Stimulated activated CD4-positive, alpha-beta T cell treated with anti-CD3 and anti-CD28 coated beads, Interleukin-4, amount 100 ng/mL, for 24 hours (primary cell): ENCODE results near the gene IL12B.
"Not testable (repeated sequence)": the region's sequence is repeated elsewhere in the genome, so short reads cannot be mapped to it uniquely, and the experiment has no call there.

Source experiments
- DNase-seq: peaks from one replicate; pipeline ENCODE4 v3.0.0-alpha.2; 2020

The IL12B gene

DNA sequence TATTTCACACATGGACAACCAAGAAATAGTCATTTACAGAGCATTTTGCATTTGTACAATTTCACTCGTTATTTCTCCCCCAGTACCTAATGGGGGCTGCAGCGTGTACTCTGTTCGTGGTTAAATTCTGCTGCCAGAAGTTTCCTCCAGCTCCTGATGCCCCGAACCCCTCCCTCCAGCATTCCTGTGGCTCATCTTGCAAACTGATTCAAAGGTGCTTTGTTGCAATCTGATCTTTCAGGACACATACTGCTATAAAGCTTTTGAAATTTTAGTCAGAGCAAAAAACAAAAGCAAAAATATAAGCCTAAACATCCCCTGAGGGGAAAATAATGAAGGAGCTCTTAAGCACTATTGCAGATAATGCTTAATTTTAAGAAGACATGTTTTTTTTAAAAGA, 39.5 kb downstream of the IL12B start:
- no peak for DNase-seq

DNA sequence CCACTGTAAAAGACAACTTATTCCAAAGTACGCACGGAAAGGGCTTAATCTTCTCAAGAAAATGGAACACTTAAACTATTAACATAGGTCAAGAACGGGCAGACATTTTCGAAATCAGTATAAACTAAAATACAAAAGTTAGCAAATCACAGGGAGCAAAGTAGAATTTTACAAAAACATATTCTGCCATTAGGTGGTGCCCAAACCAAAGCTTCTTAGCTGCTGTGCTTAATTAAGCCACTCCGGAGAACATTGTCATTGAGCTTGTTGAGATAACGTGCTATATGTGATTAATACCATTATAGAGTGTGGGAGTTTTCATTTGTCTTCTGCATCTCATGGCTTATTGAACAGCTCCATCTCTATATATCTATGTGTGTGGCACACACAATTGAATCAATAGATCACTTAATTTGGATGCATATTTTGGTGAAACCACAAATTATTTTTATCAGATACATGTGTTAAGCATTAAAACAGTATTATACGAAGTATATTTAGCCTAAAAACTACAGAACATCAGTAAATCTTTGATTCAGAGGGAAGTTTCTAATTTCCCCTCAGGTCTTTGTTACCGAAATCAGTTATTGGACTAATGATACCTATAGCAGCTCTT, 43.8 kb downstream of the IL12B start:
- DNase-seq = peak; percentile 24

DNA sequence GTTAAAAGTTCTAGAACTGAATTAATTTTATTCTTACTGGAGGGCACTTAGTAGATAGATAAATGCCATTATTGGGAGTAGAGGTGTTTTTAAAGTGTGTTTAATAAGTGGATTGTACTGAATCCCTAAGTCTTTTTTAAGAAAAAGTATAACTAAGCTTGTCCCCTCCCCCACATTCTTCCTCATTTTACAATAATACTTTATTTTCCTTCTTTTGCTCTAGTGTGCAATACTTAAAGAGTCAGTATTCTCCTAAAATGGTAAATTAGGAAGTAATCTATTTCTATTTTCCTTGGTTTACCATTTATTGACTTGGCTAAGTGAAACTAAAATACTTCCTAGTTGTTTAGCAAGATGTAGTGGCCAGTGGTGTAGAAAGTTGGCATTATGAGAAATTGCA, 55.6 kb downstream of the IL12B start:
- no peak for DNase-seq

DNA sequence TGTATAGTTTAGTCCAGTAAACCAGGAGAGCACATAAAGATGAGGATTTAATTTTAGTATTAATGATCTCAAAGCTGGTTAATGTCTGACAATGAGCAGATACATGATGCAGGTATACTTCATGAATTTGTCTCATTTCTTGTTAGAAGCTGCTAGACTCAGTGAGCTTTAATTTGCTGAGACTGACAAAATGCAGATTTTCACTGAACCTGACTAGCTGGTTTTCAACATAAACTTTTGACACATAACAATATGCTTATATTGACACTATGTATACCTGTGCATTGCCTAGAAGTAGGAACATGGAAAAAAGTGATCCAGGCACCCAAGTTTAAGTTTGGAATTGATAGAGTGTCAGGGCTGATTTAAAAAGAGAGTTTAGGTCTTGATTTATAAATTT, 56.4 kb downstream of the IL12B start:
- no peak for DNase-seq

DNA sequence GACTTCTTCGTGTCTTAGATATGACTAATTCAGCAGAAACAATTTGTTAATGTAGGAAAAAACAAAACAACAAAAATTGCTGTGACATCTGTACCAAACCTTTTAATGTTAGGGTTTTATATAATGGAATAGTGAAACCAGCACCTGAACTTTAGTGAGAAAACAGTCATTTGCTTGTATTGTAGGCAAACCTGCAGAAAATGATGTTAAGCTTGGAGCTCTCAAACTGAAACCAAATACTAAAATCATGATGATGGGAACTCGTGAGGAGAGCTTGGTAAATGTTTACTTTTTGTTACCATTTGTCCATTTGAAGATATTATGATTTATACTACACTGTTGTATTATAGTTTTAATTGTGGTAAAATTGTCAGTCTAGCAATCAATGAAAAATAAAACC, 60.6 kb downstream of the IL12B start:
- DNase-seq = no peak

DNA sequence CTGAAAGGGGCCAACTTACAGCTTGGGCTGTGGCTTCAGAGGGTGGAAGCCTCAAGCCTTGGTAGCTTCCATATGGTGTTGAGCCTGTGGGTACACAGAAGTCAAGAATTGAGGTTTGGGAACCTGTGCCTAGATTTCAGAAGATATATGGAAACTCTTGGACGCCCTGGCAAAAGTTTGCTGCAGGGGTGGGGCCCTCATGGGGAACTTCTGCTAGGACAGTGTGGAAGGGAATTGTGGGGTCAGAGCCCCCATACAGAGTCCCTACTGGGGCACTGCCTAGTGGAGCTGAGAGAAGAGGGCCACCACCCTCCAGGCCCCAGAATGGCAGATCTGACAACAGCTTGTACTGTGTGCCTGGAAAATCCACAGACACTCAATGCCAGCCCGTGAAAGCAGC, 63.5 kb downstream of the IL12B start:
- DNase-seq = not testable (repeated sequence)
